GM23338 (cell line): ENCODE results near the gene WWOX.

Experiments used
- CREB1 ChIP-seq: fragments of 250-450 bp; sonication (Bioruptor Pico); IDR thresholded peaks from 2 replicates; pipeline ENCODE4 v1.5.0; 2020; ENCODE audit warnings: low read depth, mild to moderate bottlenecking, moderate library complexity
- CTCF ChIP-seq, 2 experiments: fragments of 200-600 bp in 1 of 2; sonication (generic) in 1 of 2; conservative IDR thresholded peaks; 2 replicates each; pipeline versions ENCODE4 v1.5.1 to v1.6.1; 2016 to 2017; ENCODE audit warnings: antibody characterized with exemption in 2 of 2, low read depth in 2 of 2, mild to moderate bottlenecking in 2 of 2, moderate library complexity in 1 of 2
- EZH2 ChIP-seq: fragments of 200-600 bp; sonication (generic); IDR thresholded peaks from one replicate; pipeline ENCODE4 v1.8.0; 2017; ENCODE audit warnings: antibody characterized with exemption, mild to moderate bottlenecking, low read depth; ENCODE audit not compliant: unreplicated experiment
- POLR2AphosphoS5 ChIP-seq: IDR thresholded peaks from 2 replicates; pipeline ENCODE4 v1.6.1; 2016; ENCODE audit warnings: antibody characterized with exemption, low read depth
- REST ChIP-seq: IDR thresholded peaks from one replicate; pipeline ENCODE4 v1.6.1; 2018; ENCODE audit warnings: antibody characterized with exemption; ENCODE audit not compliant: unreplicated experiment
- STAT1 ChIP-seq: IDR thresholded peaks from one replicate; pipeline ENCODE4 v1.6.1; 2016; ENCODE audit warnings: antibody characterized with exemption; ENCODE audit not compliant: unreplicated experiment
- ZNF331 ChIP-seq: fragments of 250-450 bp; sonication (Bioruptor Pico); IDR thresholded peaks from 2 replicates; pipeline ENCODE4 v1.5.0; 2020; ENCODE audit warnings: low read depth, mild to moderate bottlenecking, moderate library complexity

- TF ChIP-seq REST (no peak), CTCF (conservative IDR thresholded peaks at IDR 0.05; ENCODE audit: low read depth in 2 of 2) (no peak), ZNF331 (CRISPR knock-in tag) (no peak), POLR2AphosphoS5 (no peak), EZH2 (no peak), STAT1 (no peak), CREB1 (no peak)
Observed at GRCh38 chr16:78611318-78611717, 511.9 kb downstream of the WWOX start.
